NB4 (cell line): ENCODE data around the gene SPAG17.

ENCODE experiments used
- CTCF ChIP-seq: IDR thresholded peaks from one replicate; pipeline ENCODE4 v1.5.1; 2012; ENCODE audit warnings: low read depth, low read length
- MAX ChIP-seq: IDR thresholded peaks from 2 replicates; pipeline ENCODE4 v1.6.1; 2011; ENCODE audit warnings: low read depth, low read length
- MYC ChIP-seq: IDR thresholded peaks from 2 replicates; pipeline ENCODE4 v1.6.1; 2011; ENCODE audit warnings: low read depth, low read length
- POLR2A ChIP-seq: IDR thresholded peaks from 2 replicates; pipeline ENCODE4 v1.6.1; 2011; ENCODE audit warnings: mild to moderate bottlenecking; ENCODE audit not compliant: insufficient read length; ENCODE audit errors: extremely low read depth

DNA sequence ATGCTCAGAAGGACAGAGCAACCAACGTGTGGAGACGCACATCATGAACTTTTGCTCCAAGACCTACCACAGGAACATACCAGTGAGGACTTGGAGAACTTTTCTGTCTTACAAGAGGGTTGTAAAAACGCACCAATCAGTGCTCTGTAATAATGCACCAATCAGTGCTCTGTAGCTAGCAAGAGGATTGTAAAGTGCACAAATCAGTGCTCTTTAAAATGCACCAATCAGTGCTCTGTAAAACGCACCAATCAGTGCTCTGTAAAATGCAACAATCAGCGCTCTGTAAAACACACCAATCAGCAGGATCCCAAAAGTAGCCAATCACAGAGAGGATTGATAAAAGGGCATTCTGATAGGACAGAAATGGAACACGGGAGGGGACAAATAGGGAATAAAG, 40.4 kb upstream of the SPAG17 start:
- TF ChIP-seq CTCF (no peak), MAX (no peak), POLR2A (no peak), MYC (no peak)
